ENCODE measurements around the gene ARHGEF33. TPM values are rescaled to one million over a fixed set of nuclear protein-coding genes. Genes with fewer than 3 reads are reported as not detected.
A peak's percentile ranks its signal among the peaks of the same experiment; 100 is the strongest.
"Not testable (repeated sequence)": the region's sequence is repeated elsewhere in the genome, so short reads cannot be mapped to it uniquely, and the experiment has no call there.

Gene ARHGEF33
- total RNA-seq, 2 experiments from 2014 or later: 0.10 to 0.47 TPM

DNA sequence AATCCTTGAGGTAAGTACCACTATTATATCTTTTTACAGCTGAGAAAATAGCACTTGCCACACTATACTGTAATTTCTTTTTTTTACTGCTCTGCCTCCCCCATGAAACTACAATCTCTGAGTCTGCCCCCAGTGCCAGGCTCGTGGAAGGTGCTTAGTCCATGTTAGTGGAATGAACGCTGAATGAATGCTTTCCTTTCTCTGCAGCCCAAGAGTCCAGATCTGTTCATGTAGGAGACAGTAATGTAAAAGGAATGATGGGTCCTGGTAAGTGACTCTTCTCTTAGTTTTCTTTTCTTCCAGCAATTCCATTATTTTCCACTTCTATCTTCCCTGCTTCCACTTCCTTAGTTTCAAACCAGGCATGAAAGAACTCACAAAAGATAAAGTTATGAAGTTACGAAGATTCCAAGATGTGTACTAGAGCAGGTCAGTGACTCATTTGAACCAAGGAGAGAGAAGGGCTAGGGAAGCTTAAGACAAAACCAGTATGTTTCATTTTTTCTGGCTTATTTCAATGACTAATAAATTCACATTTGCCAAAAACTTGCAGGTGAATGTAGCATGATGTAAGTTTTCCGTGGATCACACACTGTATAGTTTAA, 46.0 kb downstream of the ARHGEF33 start:
- Mint-ChIP-seq H3K27ac (no peak overlapping the region), H3K4me1 (peaks cover 3% of the 10 kb centered on the region)

DNA sequence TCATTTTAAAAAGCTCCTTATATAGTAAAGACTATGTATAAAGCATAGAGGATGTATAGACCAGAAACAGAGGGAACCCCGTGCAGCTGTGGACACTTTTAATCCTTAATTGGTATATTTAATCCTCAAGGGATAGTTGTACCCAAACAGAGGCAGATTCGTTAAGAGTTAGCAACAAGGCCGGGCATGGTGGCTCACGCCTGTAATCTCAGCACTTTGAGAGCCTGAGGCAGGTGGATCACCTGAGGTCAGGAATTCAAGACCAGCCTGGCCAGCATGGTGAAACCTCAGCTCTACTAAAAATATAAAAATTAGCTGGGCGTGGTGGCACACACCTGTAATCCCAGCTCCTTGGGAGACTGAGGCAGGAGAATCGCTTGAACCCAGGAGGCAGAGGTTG, 46.8 kb downstream of the ARHGEF33 start:
- not testable (repeated sequence) for H3K4me3 Mint-ChIP-seq, H3K27me3 Mint-ChIP-seq, DNase-seq, H3K9me3 Mint-ChIP-seq, H3K4me1 Mint-ChIP-seq, H3K27ac Mint-ChIP-seq, H3K36me3 Mint-ChIP-seq

More for the DNA sequence above, 46.0 kb downstream of the ARHGEF33 start:
- Mint-ChIP-seq H3K36me3 (no peaks in the 10 kb centered on the region), H3K9me3 (no peaks in the 10 kb centered on the region), H3K27me3 (no peaks in the 10 kb centered on the region), H3K4me3 (no peak overlapping the region)
- no peak for DNase-seq

DNA sequence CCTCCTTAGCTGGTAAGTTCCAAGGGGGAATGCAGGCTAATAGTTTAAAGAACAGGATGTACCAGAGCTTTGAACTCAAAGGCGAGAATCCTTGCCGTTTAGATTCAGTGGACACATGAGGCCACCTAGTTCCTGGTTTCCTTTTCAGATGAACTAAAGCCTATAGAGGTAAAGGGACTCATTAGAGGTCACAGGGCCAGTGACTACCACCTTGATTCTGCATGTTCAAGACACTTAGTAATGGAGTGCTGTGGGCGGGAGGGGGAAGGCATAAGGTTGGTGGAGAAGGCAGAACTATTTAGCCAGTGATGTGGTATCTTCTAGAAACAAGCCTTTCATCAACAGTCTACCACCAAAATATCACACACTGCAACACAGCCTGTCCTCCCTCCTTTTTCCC, 47.9 kb downstream of the ARHGEF33 start:
- H3K4me1 Mint-ChIP-seq: peaks cover 3% of the 10 kb centered on the region
- no peak overlapping the region for H3K27ac Mint-ChIP-seq
- no peaks in the 10 kb centered on the region for H3K9me3 Mint-ChIP-seq
- H3K4me3 Mint-ChIP-seq: no peak overlapping the region
- DNase-seq: no peak
- H3K27me3 Mint-ChIP-seq: no peaks in the 10 kb centered on the region
- no peaks in the 10 kb centered on the region for H3K36me3 Mint-ChIP-seq

DNA sequence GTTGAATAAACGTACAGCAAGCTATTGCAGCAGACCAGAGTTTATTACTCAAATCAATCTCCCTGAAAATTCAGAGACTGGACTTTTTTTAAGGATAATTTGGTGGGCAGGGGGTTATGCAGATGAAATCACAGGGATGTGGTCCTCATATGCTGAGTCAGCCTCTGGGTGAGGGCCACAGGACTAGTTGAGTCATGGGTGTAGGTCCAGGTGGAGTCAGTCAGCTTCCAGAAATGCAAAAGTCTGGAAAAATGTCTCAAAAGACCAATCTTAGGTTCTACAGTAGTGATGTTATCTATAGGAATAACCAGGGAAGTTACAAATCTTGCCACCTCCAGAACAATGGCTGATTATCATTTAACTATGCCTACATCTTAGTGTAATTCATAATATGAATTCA, 51.1 kb downstream of the ARHGEF33 start:
- Mint-ChIP-seq H3K27me3 (no peaks in the 10 kb centered on the region), H3K4me1 (peaks cover under 1% of the 10 kb centered on the region), H3K9me3 (no peaks in the 10 kb centered on the region), H3K36me3 (no peaks in the 10 kb centered on the region), H3K27ac (no peak overlapping the region), H3K4me3 (no peak overlapping the region)
- DNase-seq: no peak

DNA sequence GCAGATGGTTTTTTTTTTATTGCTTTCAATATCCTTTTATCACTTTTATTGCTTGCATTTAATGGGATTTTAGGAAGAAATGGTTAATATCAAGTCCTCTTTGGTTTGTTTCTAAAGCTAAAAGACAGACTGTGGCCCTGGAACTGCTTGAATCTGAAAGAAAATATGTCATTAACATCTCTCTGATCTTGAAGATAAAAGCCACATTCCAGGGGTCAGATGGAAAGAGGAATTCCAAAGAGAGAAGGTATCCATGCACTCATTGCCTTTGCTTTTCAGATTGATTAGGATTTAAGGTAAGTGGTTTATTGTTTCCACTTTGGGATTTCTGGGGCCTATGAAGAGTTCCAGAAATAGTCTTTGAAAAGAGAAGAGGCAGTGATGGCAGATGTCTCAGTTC, 54.1 kb downstream of the ARHGEF33 start:
- Mint-ChIP-seq H3K4me1 (no peaks in the 10 kb centered on the region), H3K9me3 (no peaks in the 10 kb centered on the region), H3K36me3 (no peaks in the 10 kb centered on the region), H3K27me3 (no peaks in the 10 kb centered on the region), H3K27ac (no peak overlapping the region), H3K4me3 (no peak overlapping the region)
- DNase-seq: no peak

DNA sequence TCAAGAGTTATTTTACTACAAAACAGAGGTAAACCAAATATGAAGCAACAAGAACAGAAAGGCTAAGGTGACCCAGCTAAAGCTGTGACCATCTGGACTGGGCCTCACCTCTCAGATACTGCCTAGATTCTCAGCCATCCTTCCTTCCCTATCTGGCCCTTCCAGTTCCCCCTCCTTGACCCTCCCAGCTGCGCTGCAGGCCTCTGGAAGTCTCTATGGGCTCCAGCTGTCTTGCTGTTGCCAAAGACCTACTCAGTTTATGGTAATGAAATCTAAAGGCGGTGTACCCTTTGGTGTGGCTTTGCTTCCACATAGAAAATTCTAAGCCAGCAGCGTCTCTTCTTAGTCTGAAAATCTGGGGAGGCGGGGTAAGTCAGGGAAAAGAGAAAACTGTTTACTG, 55.7 kb downstream of the ARHGEF33 start:
- H3K27ac Mint-ChIP-seq: no peak overlapping the region
- H3K4me1 Mint-ChIP-seq: no peaks in the 10 kb centered on the region
- H3K27me3 Mint-ChIP-seq: no peaks in the 10 kb centered on the region
- H3K9me3 Mint-ChIP-seq: no peaks in the 10 kb centered on the region
- no peak for DNase-seq
- H3K36me3 Mint-ChIP-seq: no peaks in the 10 kb centered on the region
- H3K4me3 Mint-ChIP-seq: no peak overlapping the region

DNA sequence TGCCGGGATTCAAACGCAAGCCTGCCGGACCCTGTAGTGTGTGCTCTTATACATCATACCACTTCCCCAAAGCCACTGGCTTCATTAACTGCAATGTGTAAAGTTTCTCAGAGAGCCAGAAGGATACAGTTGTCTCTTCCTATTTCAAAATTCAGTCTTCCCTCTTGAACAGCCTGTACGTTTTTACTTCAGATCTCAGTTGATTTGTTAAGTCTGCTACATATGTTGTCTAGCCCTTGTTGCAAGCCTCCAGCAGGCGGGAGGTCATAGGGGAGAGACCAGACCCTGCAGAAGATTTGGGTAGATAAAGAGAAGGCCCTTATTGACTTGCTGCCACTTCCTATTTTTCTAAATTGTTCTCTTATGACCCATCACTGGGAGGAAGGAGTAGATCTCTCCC, 56.2 kb downstream of the ARHGEF33 start:
- H3K9me3 Mint-ChIP-seq: no peaks in the 10 kb centered on the region
- no peak overlapping the region for H3K4me3 Mint-ChIP-seq
- H3K4me1 Mint-ChIP-seq: no peaks in the 10 kb centered on the region
- no peaks in the 10 kb centered on the region for H3K36me3 Mint-ChIP-seq
- DNase-seq: no peak
- no peaks in the 10 kb centered on the region for H3K27me3 Mint-ChIP-seq
- H3K27ac Mint-ChIP-seq: no peak overlapping the region

DNA sequence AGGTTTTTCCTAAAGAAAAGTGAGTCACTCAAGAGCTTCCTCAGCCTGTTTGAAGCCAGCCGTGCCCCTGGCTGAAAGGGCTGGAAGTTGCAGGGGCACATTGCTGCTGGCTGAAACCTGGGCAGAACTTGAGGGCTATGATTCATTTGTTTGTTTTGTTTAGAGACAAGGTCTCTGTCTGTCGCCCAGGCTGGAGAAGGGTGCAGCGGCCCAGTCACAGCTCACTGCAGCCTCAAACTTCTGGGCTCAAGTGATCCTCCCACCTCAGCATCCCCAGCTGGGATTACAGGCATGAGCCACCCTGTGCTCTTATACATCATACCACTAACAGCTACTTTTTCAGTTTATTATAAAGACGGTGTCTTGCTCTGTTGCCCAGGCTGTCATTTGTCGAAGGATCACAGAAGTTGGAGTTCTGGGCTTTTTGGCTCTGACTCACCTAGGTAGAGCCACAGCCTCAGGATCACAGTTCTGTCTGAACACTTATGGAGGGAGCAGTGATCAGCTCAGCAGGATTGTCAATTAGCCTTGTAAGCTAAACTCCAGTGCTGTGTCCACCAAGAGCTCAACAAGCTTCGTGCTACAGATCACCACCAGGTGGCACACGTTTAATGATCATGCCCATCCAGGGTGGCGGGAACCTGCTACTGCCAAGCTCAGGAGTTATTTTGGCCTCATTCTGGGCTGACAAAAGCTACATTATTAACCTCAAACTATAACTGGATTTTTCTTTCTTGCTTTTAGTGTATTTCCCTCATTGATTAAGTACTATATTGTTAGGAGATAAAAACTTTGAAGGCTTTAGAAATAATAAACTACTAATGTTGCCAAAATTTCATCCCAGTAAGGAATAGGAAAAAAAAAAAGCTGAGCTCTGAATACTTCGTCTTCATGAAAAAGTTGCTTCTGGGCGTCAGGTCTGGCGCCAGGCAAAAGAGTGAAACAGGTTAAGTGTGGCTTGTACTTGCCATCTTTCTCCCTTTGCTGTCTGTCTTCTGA, 57.9 kb downstream of the ARHGEF33 start:
- no peaks in the 10 kb centered on the region for H3K36me3 Mint-ChIP-seq
- no peak overlapping the region for H3K4me3 Mint-ChIP-seq
- H3K4me1 Mint-ChIP-seq: no peaks in the 10 kb centered on the region
- no peaks in the 10 kb centered on the region for H3K9me3 Mint-ChIP-seq
- peak; percentile 62 for DNase-seq
- no peak overlapping the region for H3K27ac Mint-ChIP-seq
- no peaks in the 10 kb centered on the region for H3K27me3 Mint-ChIP-seq

DNA sequence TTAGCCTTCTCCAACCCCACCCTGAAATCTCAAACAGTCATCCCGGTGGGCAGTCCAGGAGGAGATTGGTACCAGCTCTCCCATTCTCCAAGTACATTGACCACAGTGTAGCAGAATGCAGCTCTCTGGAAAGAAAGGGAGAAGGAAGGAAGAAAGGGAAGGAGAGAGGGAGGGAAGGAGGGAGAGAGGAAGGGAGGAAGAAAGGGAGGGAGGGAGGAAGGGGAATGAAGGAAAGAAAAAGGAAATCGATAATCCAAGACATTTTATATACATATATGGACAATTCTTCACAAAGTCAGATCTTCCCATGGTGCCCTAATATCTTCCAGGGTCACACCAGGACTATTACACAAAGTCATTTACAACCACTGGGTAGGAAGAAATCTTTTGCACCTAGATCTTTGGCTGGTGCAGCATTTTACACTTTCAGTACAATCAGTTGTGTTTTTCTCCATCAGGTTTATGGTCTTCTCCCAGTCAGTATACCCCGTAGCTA, 58.8 kb downstream of the ARHGEF33 start:
- H3K36me3 Mint-ChIP-seq: no peaks in the 10 kb centered on the region
- no peaks in the 10 kb centered on the region for H3K4me1 Mint-ChIP-seq
- H3K27ac Mint-ChIP-seq: no peak overlapping the region
- DNase-seq: no peak
- H3K27me3 Mint-ChIP-seq: no peaks in the 10 kb centered on the region
- H3K9me3 Mint-ChIP-seq: no peaks in the 10 kb centered on the region
- no peak overlapping the region for H3K4me3 Mint-ChIP-seq

DNA sequence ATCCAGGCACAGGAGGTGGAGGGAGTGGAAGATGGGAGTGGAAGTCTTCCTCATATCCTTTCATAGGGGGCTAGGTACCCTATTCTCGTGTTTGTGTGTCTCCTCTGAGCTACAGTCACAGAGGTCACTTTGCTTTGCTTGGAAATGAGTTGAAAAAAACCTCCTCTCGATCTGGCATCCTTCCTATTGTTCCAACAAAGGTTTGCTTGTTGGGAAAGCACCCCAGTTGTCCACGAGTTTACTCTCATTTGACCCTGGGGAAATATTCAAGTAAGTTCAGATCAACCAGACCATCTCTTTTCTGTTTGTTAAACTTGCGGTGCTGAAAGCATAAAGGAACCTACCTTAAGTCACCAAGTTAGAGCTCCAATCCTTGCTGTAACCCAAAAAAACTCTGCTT, 59.3 kb downstream of the ARHGEF33 start:
- H3K4me3 Mint-ChIP-seq: no peak overlapping the region
- H3K36me3 Mint-ChIP-seq: no peaks in the 10 kb centered on the region
- no peak for DNase-seq
- H3K27ac Mint-ChIP-seq: no peak overlapping the region
- no peaks in the 10 kb centered on the region for H3K27me3 Mint-ChIP-seq
- no peaks in the 10 kb centered on the region for H3K4me1 Mint-ChIP-seq
- H3K9me3 Mint-ChIP-seq: no peaks in the 10 kb centered on the region

DNA sequence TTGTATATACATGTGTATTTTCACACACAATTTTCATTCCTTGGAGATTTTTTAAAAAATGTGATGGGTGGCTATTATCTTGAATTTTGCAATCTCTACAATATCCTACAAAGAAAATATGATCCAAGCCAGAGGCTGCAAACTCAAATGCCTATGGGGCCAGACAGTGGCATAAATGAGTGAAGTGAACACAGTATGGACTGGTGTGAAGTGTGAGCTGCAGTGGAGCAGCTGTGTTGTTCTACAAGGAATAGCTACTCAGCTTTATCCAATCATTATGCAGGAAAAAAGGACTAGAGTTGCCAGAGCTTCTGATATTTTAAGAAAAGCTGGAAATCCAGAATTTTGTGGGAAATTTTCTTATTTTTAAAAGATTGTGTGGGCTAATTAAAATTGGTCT, 62.1 kb downstream of the ARHGEF33 start:
- H3K27ac Mint-ChIP-seq: no peak overlapping the region
- no peak for DNase-seq

DNA sequence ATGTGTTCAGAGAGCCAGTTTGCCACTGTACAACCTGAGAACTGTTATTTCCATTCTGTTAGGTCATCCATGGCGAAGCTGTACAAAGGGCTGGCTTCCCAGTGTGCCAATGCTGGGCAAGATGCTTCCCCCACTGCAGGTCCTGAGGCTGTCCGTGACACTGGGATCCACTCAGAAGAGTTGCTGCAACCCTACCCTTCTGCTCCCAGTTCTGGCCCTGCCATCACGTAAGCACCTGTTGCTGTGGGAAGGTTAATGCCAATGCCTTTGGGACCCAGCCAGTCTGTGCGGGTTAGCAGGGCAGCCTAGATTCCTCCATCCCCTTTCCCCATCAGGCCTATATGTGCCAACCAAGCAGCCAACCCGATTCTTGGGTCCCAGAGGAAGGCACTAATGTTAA, 68.3 kb downstream of the ARHGEF33 start:
- peaks cover 30% of the 10 kb centered on the region for H3K27me3 Mint-ChIP-seq
- no peaks in the 10 kb centered on the region for H3K9me3 Mint-ChIP-seq
- H3K4me3 Mint-ChIP-seq: no peak overlapping the region
- H3K27ac Mint-ChIP-seq: no peak overlapping the region
- H3K36me3 Mint-ChIP-seq: peaks cover 2% of the 10 kb centered on the region
- peaks cover 3% of the 10 kb centered on the region for H3K4me1 Mint-ChIP-seq
- no peak for DNase-seq

More for the DNA sequence above, 62.1 kb downstream of the ARHGEF33 start:
- H3K27me3 Mint-ChIP-seq: no peaks in the 10 kb centered on the region
- no peaks in the 10 kb centered on the region for H3K9me3 Mint-ChIP-seq
- H3K4me3 Mint-ChIP-seq: no peak overlapping the region
- no peaks in the 10 kb centered on the region for H3K36me3 Mint-ChIP-seq
- H3K4me1 Mint-ChIP-seq: no peaks in the 10 kb centered on the region

DNA sequence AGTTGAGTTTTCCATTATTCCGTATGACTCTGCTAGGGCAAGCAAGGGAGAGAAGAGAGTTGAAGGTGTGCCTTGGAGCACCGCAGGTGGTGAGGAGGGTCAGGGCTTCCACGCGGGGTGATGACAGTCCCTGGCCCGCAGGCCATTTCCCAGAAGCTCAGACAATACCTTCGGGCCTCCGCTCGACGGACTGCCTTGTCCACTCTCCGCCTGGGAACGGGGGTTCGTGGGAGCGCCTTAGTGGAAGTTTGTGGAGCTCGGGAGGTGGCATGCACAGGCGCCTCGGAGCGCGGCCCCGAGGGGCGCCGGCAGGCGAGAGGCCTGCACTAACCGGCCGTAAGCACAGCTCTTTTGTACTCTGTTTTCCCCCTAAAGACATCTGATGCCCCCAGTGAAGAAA, 69.8 kb downstream of the ARHGEF33 start:
- Mint-ChIP-seq H3K9me3 (no peaks in the 10 kb centered on the region), H3K27me3 (peaks cover 30% of the 10 kb centered on the region), H3K4me1 (peaks cover 3% of the 10 kb centered on the region), H3K36me3 (peaks cover 2% of the 10 kb centered on the region), H3K4me3 (no peak overlapping the region), H3K27ac (no peak overlapping the region)
- no peak for DNase-seq

DNA sequence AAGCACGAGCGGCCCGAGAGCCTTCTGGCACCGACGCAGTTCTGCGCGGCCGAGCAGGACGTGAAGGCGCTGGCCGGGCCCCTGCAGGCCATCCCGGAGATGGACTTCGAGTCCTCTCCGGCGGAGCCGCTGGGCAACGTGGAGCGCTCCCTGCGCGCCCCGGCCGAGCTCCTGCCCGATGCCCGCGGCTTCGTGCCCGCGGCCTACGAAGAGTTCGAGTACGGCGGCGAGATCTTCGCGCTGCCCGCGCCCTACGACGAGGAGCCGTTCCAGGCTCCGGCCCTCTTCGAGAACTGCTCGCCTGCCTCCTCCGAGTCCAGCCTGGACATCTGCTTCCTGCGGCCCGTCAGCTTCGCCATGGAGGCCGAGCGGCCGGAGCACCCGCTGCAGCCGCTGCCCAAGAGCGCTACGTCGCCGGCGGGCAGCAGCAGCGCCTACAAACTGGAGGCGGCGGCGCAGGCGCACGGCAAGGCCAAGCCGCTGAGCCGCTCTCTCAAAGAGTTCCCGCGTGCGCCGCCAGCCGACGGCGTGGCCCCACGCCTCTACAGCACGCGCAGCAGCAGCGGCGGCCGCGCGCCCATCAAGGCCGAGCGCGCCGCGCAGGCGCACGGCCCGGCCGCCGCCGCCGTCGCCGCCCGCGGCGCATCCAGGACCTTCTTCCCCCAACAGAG, 70.4 kb downstream of the ARHGEF33 start:
- peak overlapping the region; percentile 37 for H3K4me3 Mint-ChIP-seq
- DNase-seq: peak; percentile 83
- H3K4me1 Mint-ChIP-seq: peaks cover 3% of the 10 kb centered on the region
- H3K27ac Mint-ChIP-seq: no peak overlapping the region
- peaks cover 30% of the 10 kb centered on the region for H3K27me3 Mint-ChIP-seq
- peaks cover 2% of the 10 kb centered on the region for H3K36me3 Mint-ChIP-seq
- H3K9me3 Mint-ChIP-seq: no peaks in the 10 kb centered on the region

DNA sequence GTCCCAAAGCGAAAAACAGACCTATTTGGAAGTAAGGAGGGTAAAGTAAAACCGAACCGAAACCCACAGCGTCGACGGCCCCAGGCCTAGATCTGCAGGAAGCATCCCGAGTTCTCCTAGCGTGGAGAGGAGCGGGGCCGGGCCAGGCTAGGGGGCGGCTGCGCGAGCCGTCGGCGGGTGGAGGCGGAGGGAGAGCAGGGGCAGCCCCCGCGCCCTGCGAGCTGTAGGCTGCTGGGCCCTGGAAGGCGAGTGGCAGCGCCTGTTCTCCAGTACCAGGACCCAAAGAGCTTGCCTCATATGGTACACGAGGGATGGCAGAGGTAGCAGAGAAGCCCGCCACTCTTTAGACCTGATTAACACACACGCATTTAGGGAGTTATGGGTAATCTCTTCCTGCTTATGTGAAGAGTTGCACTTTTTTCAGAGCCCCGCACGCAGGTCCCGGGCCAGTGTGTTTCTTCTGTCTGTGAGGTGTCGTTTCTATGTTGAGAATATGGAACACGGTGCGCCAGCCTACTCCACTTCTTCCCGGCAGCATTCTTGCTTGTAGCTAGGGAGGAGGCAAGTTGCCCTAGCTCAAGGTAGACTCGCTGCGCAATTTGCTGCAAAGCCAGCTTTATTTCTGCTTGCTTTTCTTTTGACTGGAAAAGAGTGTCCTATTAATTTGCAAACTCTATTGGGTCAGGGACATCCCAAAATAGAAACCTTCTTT, 71.1 kb downstream of the ARHGEF33 start:
- no peak for DNase-seq
- peaks cover 30% of the 10 kb centered on the region for H3K27me3 Mint-ChIP-seq
- peaks cover 3% of the 10 kb centered on the region for H3K4me1 Mint-ChIP-seq
- no peaks in the 10 kb centered on the region for H3K9me3 Mint-ChIP-seq
- peak overlapping the region; percentile 37 for H3K4me3 Mint-ChIP-seq
- peaks cover 2% of the 10 kb centered on the region for H3K36me3 Mint-ChIP-seq
- no peak overlapping the region for H3K27ac Mint-ChIP-seq

All from activated naive CD8-positive, alpha-beta T cell treated with anti-CD3 and anti-CD28 coated beads for 36 hours (primary cell).